ENCODE measurements around the gene NUPR1.

GRCh38 chr16:28540346-28540745 is 1.6 kb upstream of the NUPR1 start:
- no peak for TF ChIP-seq REST (tag by site-specific recombination; IDR thresholded peaks at IDR 0.05)
- TF ChIP-seq ZNF274 (IDR thresholded peaks at IDR 0.05; ENCODE audit: low read length), result no peak
- no peak for TF ChIP-seq ZNF274 (tag by site-specific recombination; IDR thresholded peaks at IDR 0.05; ENCODE audit: borderline replicate concordance)
- TF ChIP-seq CTCF (tag by site-specific recombination; IDR thresholded peaks at IDR 0.05), result no peak
- no peak for TF ChIP-seq KLF16 (tag by site-specific recombination; IDR thresholded peaks at IDR 0.05)
- no peak for TF ChIP-seq ZNF529 (tag by site-specific recombination; IDR thresholded peaks at IDR 0.05; ENCODE audit: insufficient replicate concordance)
- TF ChIP-seq ZNF335 (tag by site-specific recombination; conservative IDR thresholded peaks at IDR 0.05), result no peak
- TF ChIP-seq ZNF280D (tag by site-specific recombination; IDR thresholded peaks at IDR 0.05), result no peak
- no peak for TF ChIP-seq ATF2 (tag by site-specific recombination; IDR thresholded peaks at IDR 0.05; ENCODE audit: low read depth)

All from HEK293 (cell line).